Hepatocyte (in vitro differentiated cells): ENCODE data around the gene APBB2.

Experiments
- EZH2 ChIP-seq: fragments of 200-600 bp; sonication (generic); IDR thresholded peaks from 2 replicates; pipeline ENCODE4 v1.6.1; 2016; ENCODE audit warnings: antibody characterized with exemption, mild to moderate bottlenecking, borderline replicate concordance
- EZH2phosphoT487 ChIP-seq: fragments of 200-600 bp; sonication (generic); IDR thresholded peaks from one replicate; pipeline ENCODE4 v1.6.1; 2018; ENCODE audit warnings: antibody characterized with exemption, mild to moderate bottlenecking, low read depth, moderate library complexity; ENCODE audit not compliant: unreplicated experiment, severe bottlenecking
- TF ChIP-seq, protein P1 (sequence below): fragments of 200-600 bp; sonication (generic); IDR thresholded peaks from 2 replicates; pipeline ENCODE4 v1.5.1; 2016; ENCODE audit warnings: antibody characterized with exemption, mild to moderate bottlenecking; ENCODE audit not compliant: poor library complexity

DNA sequence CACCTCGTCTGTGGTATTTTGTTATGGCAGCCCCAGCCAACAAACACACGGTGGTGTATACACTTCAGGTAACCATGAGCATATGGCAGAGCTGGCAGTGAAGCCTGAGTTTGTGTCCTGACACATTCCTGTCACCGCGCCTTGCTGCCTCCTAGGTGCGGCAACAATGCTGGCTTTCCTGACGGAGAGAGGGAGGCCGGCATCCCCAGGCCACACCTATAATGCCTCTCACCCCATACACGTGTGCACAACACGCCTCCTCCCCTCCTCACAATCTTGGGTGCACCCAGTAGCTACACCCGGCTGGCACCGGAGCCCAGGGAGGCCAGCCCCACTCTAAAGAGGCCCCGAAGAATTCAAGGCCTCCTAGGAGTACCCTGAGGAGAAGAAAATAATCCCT is 306.0 kb downstream of the APBB2 start:
- TF ChIP-seq, protein P1, sequence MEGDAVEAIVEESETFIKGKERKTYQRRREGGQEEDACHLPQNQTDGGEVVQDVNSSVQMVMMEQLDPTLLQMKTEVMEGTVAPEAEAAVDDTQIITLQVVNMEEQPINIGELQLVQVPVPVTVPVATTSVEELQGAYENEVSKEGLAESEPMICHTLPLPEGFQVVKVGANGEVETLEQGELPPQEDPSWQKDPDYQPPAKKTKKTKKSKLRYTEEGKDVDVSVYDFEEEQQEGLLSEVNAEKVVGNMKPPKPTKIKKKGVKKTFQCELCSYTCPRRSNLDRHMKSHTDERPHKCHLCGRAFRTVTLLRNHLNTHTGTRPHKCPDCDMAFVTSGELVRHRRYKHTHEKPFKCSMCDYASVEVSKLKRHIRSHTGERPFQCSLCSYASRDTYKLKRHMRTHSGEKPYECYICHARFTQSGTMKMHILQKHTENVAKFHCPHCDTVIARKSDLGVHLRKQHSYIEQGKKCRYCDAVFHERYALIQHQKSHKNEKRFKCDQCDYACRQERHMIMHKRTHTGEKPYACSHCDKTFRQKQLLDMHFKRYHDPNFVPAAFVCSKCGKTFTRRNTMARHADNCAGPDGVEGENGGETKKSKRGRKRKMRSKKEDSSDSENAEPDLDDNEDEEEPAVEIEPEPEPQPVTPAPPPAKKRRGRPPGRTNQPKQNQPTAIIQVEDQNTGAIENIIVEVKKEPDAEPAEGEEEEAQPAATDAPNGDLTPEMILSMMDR = no peak
- TF ChIP-seq EZH2 (no peak), EZH2phosphoT487 (no peak)
